ENCODE data around the gene SLC35F2.
"Not testable (repeated sequence)": the region's sequence is repeated elsewhere in the genome, so short reads cannot be mapped to it uniquely, and the experiment has no call there.

The SLC35F2 gene

GRCh38 chr11:107783121-107783520 is 75.5 kb downstream of the SLC35F2 start:
- no peak for DNase-seq

GRCh38 chr11:107780775-107781174 is 77.8 kb downstream of the SLC35F2 start:
- no peak for DNase-seq

- no peak for DNase-seq
Observed at GRCh38 chr11:107780136-107780535, 78.5 kb downstream of the SLC35F2 start.

- no peak for DNase-seq
Observed at GRCh38 chr11:107778839-107779517, 79.6 kb downstream of the SLC35F2 start.

- no peak for DNase-seq
Observed at GRCh38 chr11:107777110-107777509, 81.5 kb downstream of the SLC35F2 start.

GRCh38 chr11:107776062-107776461 is 82.5 kb downstream of the SLC35F2 start:
- no peak for DNase-seq

- no peak for DNase-seq
Observed at GRCh38 chr11:107770551-107770951, 88.0 kb downstream of the SLC35F2 start.

GRCh38 chr11:107769189-107769588 is 89.4 kb downstream of the SLC35F2 start:
- no peak for DNase-seq

- DNase-seq = not testable (repeated sequence)
Observed at GRCh38 chr11:107758719-107759355, 99.8 kb downstream of the SLC35F2 start.

- DNase-seq = no peak
Observed at GRCh38 chr11:107757661-107758060, 100.9 kb downstream of the SLC35F2 start.

GRCh38 chr11:107756553-107756952 is 102.0 kb downstream of the SLC35F2 start:
- DNase-seq = no peak

- no peak for DNase-seq
Observed at GRCh38 chr11:107752949-107753822, 105.4 kb downstream of the SLC35F2 start.

- DNase-seq = no peak
Observed at GRCh38 chr11:107752508-107752907, 106.1 kb downstream of the SLC35F2 start.

GRCh38 chr11:107751082-107751481 is 107.5 kb downstream of the SLC35F2 start:
- DNase-seq = no peak

- DNase-seq = no peak
Observed at GRCh38 chr11:107750313-107750712, 108.3 kb downstream of the SLC35F2 start.

- no peak for DNase-seq
Observed at GRCh38 chr11:107747622-107748021, 111.0 kb downstream of the SLC35F2 start.

GRCh38 chr11:107744736-107745135 is 113.9 kb downstream of the SLC35F2 start:
- no peak for DNase-seq

- no peak for DNase-seq
Observed at GRCh38 chr11:107743191-107743590, 115.4 kb downstream of the SLC35F2 start.

- no peak for DNase-seq
Observed at GRCh38 chr11:107741044-107741823, 117.4 kb downstream of the SLC35F2 start.

Measured in effector CD4-positive, alpha-beta T cell (primary cell).